Stimulated activated naive CD8-positive, alpha-beta T cell treated with anti-CD3 and anti-CD28 coated beads, Interleukin-15, amount 100 ng/mL, for 72 hours (primary cell): ENCODE data around the gene TCF21.

Experiments used
- ATAC-seq: fragments of 150-1000 bp; cut with Tn5 transposase; 2 replicates; pipeline ENCODE4 v1.10.0; 2021; ENCODE audit warnings: mild to moderate bottlenecking, moderate library complexity
- DNase-seq, 2 donors: peaks; one replicate each; pipeline ENCODE4 v3.0.0; 2021 to 2022
- H3K27ac Mint-ChIP-seq, 2 donors: one replicate each; pipeline ENCODE4 v1.8.0; 2022; ENCODE audit warnings: mild to moderate bottlenecking in 2 of 2, mixed read lengths in 2 of 2, moderate library complexity in 2 of 2
- H3K27me3 Mint-ChIP-seq: one replicate; pipeline ENCODE4 v1.8.0; 2022; ENCODE audit warnings: mixed read lengths
- H3K4me1 Mint-ChIP-seq: one replicate; pipeline ENCODE4 v1.8.0; 2022; ENCODE audit warnings: mild to moderate bottlenecking, mixed read lengths
- H3K4me3 Mint-ChIP-seq, 2 donors: one replicate each; pipeline ENCODE4 v1.8.0; 2022; ENCODE audit warnings: mild to moderate bottlenecking in 2 of 2, mixed read lengths in 2 of 2, moderate library complexity in 1 of 2
- H3K9me3 Mint-ChIP-seq, 2 donors: one replicate each; pipeline ENCODE4 v1.8.0; 2022; ENCODE audit warnings: mixed read lengths in 2 of 2

TCF21 gene

DNA sequence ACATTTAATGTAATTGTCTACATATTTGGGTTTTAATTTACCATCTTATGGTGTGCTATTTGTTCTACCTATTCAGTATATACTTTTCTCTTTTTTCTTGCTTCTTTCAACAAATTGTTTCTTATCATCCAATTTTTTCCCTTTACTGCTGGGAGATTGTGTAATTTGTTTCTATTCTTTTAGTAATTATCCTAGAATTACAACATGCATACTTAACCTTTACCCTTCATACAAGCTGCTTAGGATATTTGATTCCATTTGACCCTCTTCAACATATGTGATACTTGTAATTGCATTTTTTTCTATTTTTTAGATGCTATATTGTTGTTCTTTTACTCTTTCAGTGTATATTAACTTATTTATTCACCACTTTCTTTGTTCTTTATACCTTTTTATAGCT lies 49.0 kb downstream of the TCF21 start:
- Mint-ChIP-seq H3K4me1 (no peaks in the 10 kb centered on the region), H3K4me3 (no peak overlapping the region), H3K27me3 (peaks cover 40% of the 10 kb centered on the region), H3K9me3 (peaks cover 11 to 12% of the 10 kb centered on the region in 2 donors), H3K27ac (no peak overlapping the region)
- no peak for ATAC-seq
- DNase-seq: no peak

DNA sequence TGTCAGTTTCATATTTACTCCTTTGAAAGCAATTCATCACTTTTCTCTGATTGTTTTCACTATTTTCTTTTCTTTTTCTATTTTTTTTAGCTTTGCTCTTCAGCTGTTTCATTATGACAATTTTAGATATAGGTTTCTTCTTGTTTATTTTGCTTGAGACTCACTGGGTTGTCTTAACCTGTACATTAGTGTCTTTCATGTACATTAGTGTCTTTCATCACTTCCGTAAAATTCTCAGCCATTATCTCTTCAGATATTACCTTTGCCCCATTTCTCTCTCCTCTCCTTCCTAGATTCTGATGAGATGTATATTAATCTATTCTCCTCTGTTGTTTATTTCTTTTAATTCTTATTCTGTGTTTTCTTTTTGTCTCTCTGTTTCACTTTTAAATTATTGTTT lies 49.6 kb downstream of the TCF21 start:
- Mint-ChIP-seq H3K27ac (no peak overlapping the region), H3K9me3 (peaks cover 5 to 6% of the 10 kb centered on the region in 2 donors), H3K4me1 (no peaks in the 10 kb centered on the region), H3K27me3 (peaks cover 33% of the 10 kb centered on the region), H3K4me3 (no peak overlapping the region)
- DNase-seq (no peak), ATAC-seq (no peak)

DNA sequence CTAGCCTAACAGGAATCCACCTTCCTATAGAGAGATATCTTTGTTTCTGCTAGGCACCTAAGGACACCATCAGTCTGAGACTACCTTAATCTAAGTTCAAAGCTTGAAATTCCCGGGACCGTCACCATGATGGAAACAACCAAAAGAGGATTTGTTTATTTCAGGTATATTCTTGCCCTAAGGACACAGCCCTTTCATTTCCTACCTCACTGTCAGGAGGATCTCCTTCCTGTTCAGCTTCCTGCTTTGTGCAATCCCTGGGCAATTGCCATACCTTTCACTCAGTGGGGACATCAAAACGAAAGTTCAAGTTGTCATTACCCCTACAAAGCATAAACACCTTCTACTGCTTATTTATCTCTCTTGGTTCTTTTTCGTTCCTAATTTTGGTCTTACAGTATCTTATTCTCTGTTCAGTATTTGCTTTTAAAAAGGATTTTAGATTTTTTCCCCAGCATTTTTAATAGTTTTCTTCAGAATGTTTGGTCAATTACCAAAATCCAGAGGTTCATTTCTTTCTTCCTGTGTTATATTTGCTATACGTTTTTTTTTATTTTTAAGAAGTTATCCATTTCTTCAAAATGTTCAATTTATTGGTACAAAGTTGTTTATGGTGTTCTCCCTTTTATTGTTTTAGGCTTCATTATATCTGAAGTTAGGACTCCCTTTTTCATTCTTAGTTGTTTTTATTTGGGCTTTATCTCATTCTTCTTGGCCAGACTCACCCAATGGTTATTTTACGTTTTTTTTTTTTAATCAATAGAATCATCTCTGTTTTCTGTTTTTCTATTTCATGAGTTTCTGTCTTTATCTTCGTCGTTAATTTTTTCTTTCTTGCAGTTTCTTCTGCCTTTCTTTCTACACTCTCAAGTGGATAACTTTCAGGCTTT lies 51.1 kb downstream of the TCF21 start:
- H3K27ac Mint-ChIP-seq: no peak overlapping the region
- DNase-seq (no peak), ATAC-seq (no peak)
- no peak overlapping the region for H3K4me3 Mint-ChIP-seq
- peaks cover 25% of the 10 kb centered on the region for H3K27me3 Mint-ChIP-seq
- H3K4me1 Mint-ChIP-seq: no peaks in the 10 kb centered on the region
- H3K9me3 Mint-ChIP-seq: no peaks in the 10 kb centered on the region
